Stimulated activated CD8-positive, alpha-beta memory T cell treated with anti-CD3 and anti-CD28 coated beads, Interleukin-4, amount 100 ng/mL, for 48 hours (primary cell): Measurements from ENCODE around the gene GTF2H2C_2.
"Not testable (repeated sequence)": the region's sequence is repeated elsewhere in the genome, so short reads cannot be mapped to it uniquely, and the experiment has no call there.

Experiments used
- DNase-seq: peaks from one replicate; pipeline ENCODE4 v3.0.0-alpha.2; 2020

GTF2H2C_2 gene

DNA sequence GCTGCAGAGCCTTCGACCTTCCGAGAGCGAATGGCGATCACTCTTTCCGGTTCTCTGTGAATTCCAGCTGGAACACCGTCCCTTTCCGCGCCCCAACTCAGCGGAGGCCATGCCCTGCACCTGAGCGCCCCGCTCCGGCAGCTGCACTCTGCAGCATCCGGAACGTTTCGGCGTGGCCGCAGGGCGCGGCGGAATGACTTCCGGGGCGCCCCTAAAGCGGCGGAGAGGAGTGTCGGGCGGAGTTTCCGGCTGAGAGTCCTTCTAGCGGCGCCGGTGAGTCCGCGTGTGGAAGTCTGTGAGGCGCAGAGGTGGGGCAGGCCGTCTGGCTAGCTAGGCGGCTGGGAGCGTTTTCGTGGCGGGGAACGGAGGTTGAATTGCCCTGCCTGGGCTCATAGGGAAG lies at the start of gene GTF2H2C_2:
Gene GTF2H2C_2, plus strand, starts transcription at position 252 of the 400 bp plus-strand sequence.
- not testable (repeated sequence) for DNase-seq

DNA sequence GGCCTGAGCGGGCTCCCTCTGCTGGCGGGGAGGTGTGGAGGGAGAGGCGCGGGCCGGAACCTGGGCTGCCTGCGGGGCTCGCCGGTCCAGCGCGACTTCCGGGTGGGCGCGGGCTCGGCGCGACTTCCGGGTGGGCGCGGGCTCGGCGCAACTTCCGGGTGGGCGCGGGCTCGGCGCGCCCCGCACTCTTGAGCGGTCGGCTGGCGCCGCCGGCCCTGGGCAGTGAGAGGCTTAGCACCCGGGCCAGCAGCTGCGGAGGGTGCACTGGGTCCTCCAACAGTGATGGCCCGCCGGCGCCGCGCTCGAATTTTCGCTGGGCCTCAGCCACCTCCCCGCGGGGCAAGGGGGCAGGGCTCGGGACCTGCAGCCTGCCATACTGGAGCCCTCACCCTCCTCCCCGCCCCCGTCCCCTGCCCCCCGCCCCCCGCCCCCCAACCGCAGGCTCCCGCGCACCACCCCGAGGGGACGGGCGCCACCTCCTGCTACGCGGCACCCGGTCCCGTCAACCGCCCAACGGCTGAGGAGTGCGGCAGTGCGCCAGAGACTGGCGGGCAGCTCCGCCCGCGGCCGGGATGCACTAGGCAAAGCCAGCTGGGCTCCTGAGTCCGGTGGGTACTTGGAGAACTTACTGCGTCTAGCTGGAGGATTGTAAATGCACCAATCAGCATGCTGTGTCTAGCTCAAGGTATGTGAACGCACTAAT lies 14.0 kb upstream of the GTF2H2C_2 start:
- DNase-seq: peak; percentile 69

DNA sequence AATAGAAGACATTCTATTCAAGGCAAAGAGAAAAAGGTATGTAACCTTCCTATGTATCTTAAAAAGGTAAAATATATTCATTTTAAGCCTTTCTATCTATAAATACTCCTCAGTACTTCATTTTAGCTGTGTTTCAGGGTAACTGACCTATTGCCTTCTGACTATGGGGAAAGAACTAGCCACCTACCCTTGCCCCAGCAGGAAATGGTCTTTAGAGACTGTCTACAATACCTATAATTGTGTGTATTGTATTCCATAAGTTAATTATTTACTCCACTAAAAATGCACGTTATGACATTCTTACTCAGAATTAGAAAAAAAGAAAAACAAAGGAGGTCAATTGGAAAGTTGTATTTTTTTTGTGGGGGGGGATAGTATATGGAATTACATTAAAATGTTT lies 6.2 kb downstream of the GTF2H2C_2 start:
- not testable (repeated sequence) for DNase-seq

- not testable (repeated sequence) for DNase-seq
Measured at GRCh38 chr5:70423215-70423614, 8.0 kb downstream of the GTF2H2C_2 start.

GRCh38 chr5:70438518-70438917 lies 23.4 kb downstream of the GTF2H2C_2 start:
- not testable (repeated sequence) for DNase-seq

- not testable (repeated sequence) for DNase-seq
Measured at GRCh38 chr5:70449565-70449964, 34.4 kb downstream of the GTF2H2C_2 start.

DNA sequence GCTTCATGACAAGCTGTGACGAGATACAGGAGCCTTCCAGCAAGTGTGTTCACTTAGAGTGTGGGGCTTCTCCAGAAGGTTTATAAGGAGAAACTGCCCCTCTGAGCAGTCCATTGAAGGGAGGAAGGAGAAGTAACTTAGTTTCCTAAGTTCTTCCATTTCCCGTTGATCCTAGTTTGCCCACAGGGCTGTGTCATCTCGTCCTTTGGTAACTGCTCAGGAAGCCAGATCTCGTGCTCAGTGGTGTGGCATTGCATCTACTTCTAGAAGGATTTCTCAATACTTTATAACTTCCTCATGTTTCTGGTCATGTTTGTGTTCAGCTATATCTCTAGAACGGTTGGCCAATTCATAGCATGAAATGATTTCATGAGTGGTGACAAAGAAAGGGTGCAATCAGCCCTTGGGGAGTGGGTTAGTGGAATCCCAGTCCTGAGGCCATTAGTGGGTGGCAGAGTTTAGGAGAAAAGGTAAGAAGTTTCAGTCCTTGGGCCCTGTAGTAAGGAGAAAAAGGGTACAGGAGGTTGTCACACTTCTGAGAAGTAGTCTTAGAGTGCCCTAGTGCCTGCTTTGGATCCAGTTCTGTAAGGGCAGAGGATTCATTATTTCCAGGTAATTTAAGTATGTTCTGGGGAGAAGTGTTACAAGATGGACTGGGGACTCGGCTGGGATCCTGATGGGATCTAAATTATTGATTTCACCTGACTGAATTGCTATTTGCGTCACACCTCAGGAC lies 36.2 kb downstream of the GTF2H2C_2 start:
- DNase-seq: not testable (repeated sequence)

GRCh38 chr5:70457093-70457492 lies 41.9 kb downstream of the GTF2H2C_2 start:
- not testable (repeated sequence) for DNase-seq

DNA sequence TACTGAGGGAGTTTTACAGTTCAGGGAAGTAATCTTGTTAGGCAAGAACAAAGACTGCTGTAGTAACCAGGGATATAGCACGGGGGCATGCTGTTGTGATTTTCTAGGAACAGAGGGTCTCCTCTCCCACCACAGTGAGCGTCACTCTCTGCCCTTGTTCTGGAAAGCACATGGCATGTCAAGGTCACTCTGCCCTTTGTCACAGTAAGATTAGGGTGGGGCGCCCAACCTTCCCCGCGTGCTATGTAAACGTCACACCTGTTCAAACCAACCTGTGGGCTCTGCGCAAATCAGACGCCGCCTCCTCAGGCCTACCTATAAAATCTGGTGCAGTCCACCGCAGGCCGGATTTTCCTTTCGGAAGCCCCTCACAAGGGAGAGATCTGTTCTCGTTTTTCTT lies 44.0 kb downstream of the GTF2H2C_2 start:
- DNase-seq: not testable (repeated sequence)

GRCh38 chr5:70461984-70462383 lies 46.8 kb downstream of the GTF2H2C_2 start:
- not testable (repeated sequence) for DNase-seq

GRCh38 chr5:70464019-70464637 lies 49.0 kb downstream of the GTF2H2C_2 start:
- DNase-seq: not testable (repeated sequence)

GRCh38 chr5:70469926-70470509 lies 54.9 kb downstream of the GTF2H2C_2 start:
- not testable (repeated sequence) for DNase-seq
